Measurements from ENCODE around the gene SIPA1L3.

SIPA1L3 gene

DNA sequence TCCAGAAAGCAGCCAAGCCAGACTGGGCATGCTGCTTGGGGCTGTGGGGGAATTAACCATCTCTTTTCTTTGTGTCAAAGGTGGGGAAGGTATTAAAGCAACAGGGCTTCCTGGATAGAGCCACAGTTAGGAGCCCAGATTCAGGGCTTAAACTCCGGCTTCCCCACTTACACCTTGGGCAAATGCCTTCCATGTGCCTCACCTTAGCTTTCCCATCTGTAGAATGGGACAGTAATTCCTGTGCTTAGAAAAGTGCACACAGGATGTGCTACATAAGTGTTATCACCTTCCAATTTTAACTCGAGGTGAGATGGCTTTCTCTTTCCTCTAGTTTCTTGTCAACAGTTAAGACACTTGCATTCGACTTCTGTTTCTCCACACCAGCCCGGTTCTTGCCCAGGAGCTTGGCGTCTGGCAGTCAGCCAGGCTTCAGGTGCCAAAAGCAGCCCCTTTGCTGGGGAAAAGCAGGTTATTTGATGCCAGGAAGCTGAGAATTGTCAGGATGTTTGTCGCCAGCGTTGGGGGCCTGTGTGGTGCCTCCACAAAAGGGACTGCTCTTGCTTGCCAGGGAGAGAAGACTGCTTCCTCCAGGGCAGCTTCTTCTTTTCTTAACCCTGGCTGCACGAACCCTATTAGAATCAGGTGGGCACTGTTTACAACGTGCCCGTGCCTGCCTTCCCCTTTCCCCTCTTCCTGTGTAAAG lies 79.2 kb downstream of the SIPA1L3 start:
- Histone ChIP-seq H3K4me2 (no peak overlapping the region), H3K79me2 (ENCODE audit: insufficient read depth, low read depth) (no peaks in the 10 kb centered on the region), H3K9ac (no peak overlapping the region), H3K27ac (no peak overlapping the region), H3K4me1 (ENCODE audit: low read depth, poor library complexity, severe bottlenecking) (no peaks in the 10 kb centered on the region), H4K20me1 (ENCODE audit: insufficient read depth) (no peaks in the 10 kb centered on the region), H3K4me3 (IDR thresholded peaks at IDR 0.05; ENCODE audit: insufficient read depth, low read depth, low read length) (no peak overlapping the region), H3K27me3 (ENCODE audit: insufficient read depth, low read depth) (no peaks in the 10 kb centered on the region), H3K36me3 (ENCODE audit: insufficient read depth) (no peaks in the 10 kb centered on the region), H2AFZ (ENCODE audit: low read depth) (no peak overlapping the region)
- TF ChIP-seq, protein P1, sequence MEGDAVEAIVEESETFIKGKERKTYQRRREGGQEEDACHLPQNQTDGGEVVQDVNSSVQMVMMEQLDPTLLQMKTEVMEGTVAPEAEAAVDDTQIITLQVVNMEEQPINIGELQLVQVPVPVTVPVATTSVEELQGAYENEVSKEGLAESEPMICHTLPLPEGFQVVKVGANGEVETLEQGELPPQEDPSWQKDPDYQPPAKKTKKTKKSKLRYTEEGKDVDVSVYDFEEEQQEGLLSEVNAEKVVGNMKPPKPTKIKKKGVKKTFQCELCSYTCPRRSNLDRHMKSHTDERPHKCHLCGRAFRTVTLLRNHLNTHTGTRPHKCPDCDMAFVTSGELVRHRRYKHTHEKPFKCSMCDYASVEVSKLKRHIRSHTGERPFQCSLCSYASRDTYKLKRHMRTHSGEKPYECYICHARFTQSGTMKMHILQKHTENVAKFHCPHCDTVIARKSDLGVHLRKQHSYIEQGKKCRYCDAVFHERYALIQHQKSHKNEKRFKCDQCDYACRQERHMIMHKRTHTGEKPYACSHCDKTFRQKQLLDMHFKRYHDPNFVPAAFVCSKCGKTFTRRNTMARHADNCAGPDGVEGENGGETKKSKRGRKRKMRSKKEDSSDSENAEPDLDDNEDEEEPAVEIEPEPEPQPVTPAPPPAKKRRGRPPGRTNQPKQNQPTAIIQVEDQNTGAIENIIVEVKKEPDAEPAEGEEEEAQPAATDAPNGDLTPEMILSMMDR (conservative IDR thresholded peaks at IDR 0.05; ENCODE audit: low read depth, low read length) = no peak

DNA sequence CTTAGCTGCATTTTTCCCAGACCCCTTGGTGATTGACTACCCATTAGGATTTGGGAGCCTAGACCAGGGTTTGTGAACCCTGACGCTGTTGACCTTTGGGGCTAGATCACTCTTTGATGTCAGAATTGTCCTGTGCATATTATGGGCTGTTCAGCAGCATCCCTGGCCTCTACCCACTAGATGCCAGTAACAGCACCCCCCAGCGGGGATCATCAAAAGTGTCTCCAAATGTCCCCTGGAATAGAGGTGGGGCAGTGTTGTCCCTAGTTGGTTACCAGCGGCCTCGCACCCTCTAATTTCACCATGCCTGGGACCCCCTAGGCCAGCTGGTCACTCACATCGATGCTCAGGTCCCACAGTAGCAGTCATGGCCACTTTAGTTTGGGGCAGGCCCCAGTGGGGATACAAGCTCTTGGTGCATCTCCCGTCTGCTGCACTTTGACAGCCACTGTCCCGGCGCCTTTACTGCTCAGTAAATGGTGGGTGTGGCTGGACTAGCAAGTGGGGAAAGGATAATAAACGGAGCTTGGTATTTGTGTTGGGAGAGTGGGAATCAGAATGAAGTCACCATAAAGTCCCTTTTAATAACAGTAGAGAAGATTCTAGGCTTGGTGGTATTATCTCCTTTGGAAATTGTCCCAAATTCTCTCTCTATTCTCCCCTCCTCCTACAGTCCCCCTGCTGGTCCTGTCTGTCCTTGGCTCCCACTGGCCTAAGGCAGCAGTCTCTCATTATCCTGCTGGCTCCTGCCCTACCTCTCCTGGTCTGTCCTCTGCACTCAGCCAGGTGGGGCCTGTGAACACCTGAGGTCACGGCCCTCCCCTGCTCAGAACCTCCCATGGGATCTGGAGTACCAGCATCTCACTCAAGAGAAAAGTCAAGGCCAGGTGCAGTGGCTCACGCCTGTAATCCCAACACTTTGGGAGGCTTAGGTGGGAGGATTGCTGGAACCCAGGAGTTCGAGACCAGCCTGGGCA lies 80.6 kb downstream of the SIPA1L3 start:
- Histone ChIP-seq H3K27ac (no peak overlapping the region), H3K4me3 (IDR thresholded peaks at IDR 0.05; ENCODE audit: insufficient read depth, low read depth, low read length) (no peak overlapping the region), H3K4me2 (no peak overlapping the region), H3K4me1 (ENCODE audit: low read depth, poor library complexity, severe bottlenecking) (no peaks in the 10 kb centered on the region), H3K27me3 (ENCODE audit: insufficient read depth, low read depth) (no peaks in the 10 kb centered on the region), H3K9ac (no peak overlapping the region), H3K36me3 (ENCODE audit: insufficient read depth) (no peaks in the 10 kb centered on the region), H4K20me1 (ENCODE audit: insufficient read depth) (no peaks in the 10 kb centered on the region), H3K79me2 (ENCODE audit: insufficient read depth, low read depth) (no peaks in the 10 kb centered on the region), H2AFZ (ENCODE audit: low read depth) (no peak overlapping the region)
- TF ChIP-seq, protein P1 (conservative IDR thresholded peaks at IDR 0.05; ENCODE audit: low read depth, low read length) = no peak

DNA sequence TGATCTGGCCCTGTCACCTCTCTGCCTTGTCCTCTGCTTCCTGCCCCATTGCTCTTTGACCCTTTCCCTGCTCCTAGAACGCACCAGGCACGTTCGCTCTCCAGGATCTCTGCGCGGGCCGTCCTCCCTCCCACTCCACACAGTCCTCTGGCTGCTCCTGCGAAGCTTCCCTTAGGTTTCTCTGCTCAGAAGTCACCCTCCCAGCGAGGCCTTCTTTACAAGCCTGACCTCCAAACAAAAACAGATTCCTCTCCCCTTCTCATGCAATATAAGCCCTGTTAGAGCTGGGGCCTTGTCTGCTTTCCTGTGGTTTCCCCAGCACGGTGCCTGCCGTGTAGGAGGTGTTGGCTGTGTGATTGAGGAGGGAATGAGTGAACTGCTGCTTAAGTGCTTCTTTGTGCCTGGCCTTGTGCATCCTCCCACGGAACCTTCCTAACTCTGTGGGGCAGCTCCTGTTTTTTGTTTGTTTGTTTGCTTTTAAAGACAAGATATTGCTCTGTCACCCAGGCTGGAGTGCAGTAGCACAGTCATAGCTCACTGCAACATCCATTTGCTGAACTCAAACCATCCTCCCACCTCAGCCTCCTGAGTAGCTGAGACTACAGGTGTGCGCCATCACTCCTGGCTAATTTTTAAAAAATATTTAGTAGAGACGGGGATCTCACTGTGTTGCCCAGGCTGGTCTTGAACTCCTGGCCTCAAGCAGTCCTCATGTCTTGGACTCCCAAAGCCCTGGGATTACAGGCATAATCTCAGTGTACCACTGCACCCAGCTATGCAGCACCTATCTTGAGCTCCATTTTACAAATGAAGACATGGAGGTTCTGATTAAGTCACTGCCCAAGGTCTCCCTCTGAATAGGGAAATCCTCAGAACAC lies 82.0 kb downstream of the SIPA1L3 start:
- Histone ChIP-seq H3K79me2 (ENCODE audit: insufficient read depth, low read depth) (no peaks in the 10 kb centered on the region), H3K27ac (no peak overlapping the region)
- TF ChIP-seq, protein P1 (conservative IDR thresholded peaks at IDR 0.05; ENCODE audit: low read depth, low read length) = no peak

GRCh38 chr19:37989855-37990254 lies 82.8 kb downstream of the SIPA1L3 start:
- H2AFZ ChIP-seq (ENCODE audit: low read depth) = no peak overlapping the region
- TF ChIP-seq, protein P1 (conservative IDR thresholded peaks at IDR 0.05; ENCODE audit: low read depth, low read length) = no peak
- H3K36me3 ChIP-seq (ENCODE audit: insufficient read depth) = no peaks in the 10 kb centered on the region
- H3K9ac ChIP-seq = no peak overlapping the region
- no peaks in the 10 kb centered on the region for H4K20me1 ChIP-seq (ENCODE audit: insufficient read depth)
- H3K27ac ChIP-seq = no peak overlapping the region
- no peaks in the 10 kb centered on the region for H3K27me3 ChIP-seq (ENCODE audit: insufficient read depth, low read depth)
- no peak overlapping the region for H3K4me2 ChIP-seq
- no peaks in the 10 kb centered on the region for H3K79me2 ChIP-seq (ENCODE audit: insufficient read depth, low read depth)
- H3K4me3 ChIP-seq (IDR thresholded peaks at IDR 0.05; ENCODE audit: insufficient read depth, low read depth, low read length) = no peak overlapping the region
- no peaks in the 10 kb centered on the region for H3K4me1 ChIP-seq (ENCODE audit: low read depth, poor library complexity, severe bottlenecking)

More for the DNA sequence above, 82.0 kb downstream of the SIPA1L3 start:
- no peak overlapping the region for H3K9ac ChIP-seq
- no peaks in the 10 kb centered on the region for H3K27me3 ChIP-seq (ENCODE audit: insufficient read depth, low read depth)
- no peak overlapping the region for H3K4me2 ChIP-seq
- H3K36me3 ChIP-seq (ENCODE audit: insufficient read depth) = no peaks in the 10 kb centered on the region
- no peaks in the 10 kb centered on the region for H4K20me1 ChIP-seq (ENCODE audit: insufficient read depth)
- H3K4me1 ChIP-seq (ENCODE audit: low read depth, poor library complexity, severe bottlenecking) = no peaks in the 10 kb centered on the region
- H3K4me3 ChIP-seq (IDR thresholded peaks at IDR 0.05; ENCODE audit: insufficient read depth, low read depth, low read length) = no peak overlapping the region
- no peak overlapping the region for H2AFZ ChIP-seq (ENCODE audit: low read depth)

All from KMS-11 (cell line).